Lung microvascular endothelial cell (primary cell): ENCODE measurements around the gene EPAS1. TPM values are rescaled to one million over a fixed set of nuclear protein-coding genes. Genes with fewer than 3 reads are reported as not detected.

Experiments used
- DNase-seq, 2 donors: peaks; one replicate each; pipeline versions ENCODE4 v3.0.0 to v3.0.0-alpha.2; 2010; ENCODE audit warnings: low read depth in 2 of 2
- total RNA-seq: library from RNA; depleted of rRNA; stranded (reverse); fragments of >200 nt; gene quantifications from 2 replicates; pipeline ENCODE4 v1.2.1, GENCODE V29; 2014

The EPAS1 gene
- total RNA-seq, result 119 and 128 TPM in 2 replicates

GRCh38 chr2:46296840-46297545 is at the start of gene EPAS1:
Gene EPAS1 (plus strand): TSS chr2:46297407. CDS start chr2:46297912, 505 bp downstream.
- DNase-seq, result peak; percentile 91 to 94

GRCh38 chr2:46248171-46248570 is 49.0 kb upstream of the EPAS1 start:
- peak; percentile 94 to 97 for DNase-seq

- DNase-seq, result no peak
Observed at GRCh38 chr2:46249654-46250053, 47.6 kb upstream of the EPAS1 start.

GRCh38 chr2:46252891-46253659 is 44.1 kb upstream of the EPAS1 start:
- peak; percentile 32 to 89 for DNase-seq

GRCh38 chr2:46254474-46254873 is 42.7 kb upstream of the EPAS1 start:
- DNase-seq, result no peak

- DNase-seq, result no peak
Observed at GRCh38 chr2:46256563-46257142, 40.6 kb upstream of the EPAS1 start.

- DNase-seq, result peak; percentile 86 to 97
Observed at GRCh38 chr2:46257476-46257875, 39.7 kb upstream of the EPAS1 start.

GRCh38 chr2:46257980-46258379 is 39.2 kb upstream of the EPAS1 start:
- no peak for DNase-seq

- DNase-seq, result peak; percentile 59 to 87
Observed at GRCh38 chr2:46258937-46259776, 38.0 kb upstream of the EPAS1 start.

- DNase-seq, result peak in 1 of 2 donors; percentile 60
Observed at GRCh38 chr2:46259777-46260168, 37.4 kb upstream of the EPAS1 start.

GRCh38 chr2:46260305-46260704 is 36.9 kb upstream of the EPAS1 start:
- DNase-seq, result no peak

GRCh38 chr2:46262248-46262938 is 34.8 kb upstream of the EPAS1 start:
- no peak for DNase-seq

- DNase-seq, result no peak
Observed at GRCh38 chr2:46263347-46263746, 33.9 kb upstream of the EPAS1 start.

GRCh38 chr2:46264447-46264846 is 32.8 kb upstream of the EPAS1 start:
- DNase-seq, result no peak

GRCh38 chr2:46266134-46266533 is 31.1 kb upstream of the EPAS1 start:
- no peak for DNase-seq

GRCh38 chr2:46267616-46268015 is 29.6 kb upstream of the EPAS1 start:
- DNase-seq, result peak; percentile 81 to 92

GRCh38 chr2:46268196-46268595 is 29.0 kb upstream of the EPAS1 start:
- DNase-seq, result peak; percentile 39 to 64

- DNase-seq, result no peak
Observed at GRCh38 chr2:46269001-46269400, 28.2 kb upstream of the EPAS1 start.

- DNase-seq, result peak in 1 of 2 donors; percentile 86
Observed at GRCh38 chr2:46269544-46270273, 27.5 kb upstream of the EPAS1 start.

- DNase-seq, result peak in 1 of 2 donors; percentile 64
Observed at GRCh38 chr2:46270384-46270783, 26.8 kb upstream of the EPAS1 start.
